SHP77 treated with DMSO at 0.1 percent for 48 hours (cell line): ENCODE results near the gene LPCAT1.
"Not testable (repeated sequence)": the region's sequence is repeated elsewhere in the genome, so short reads cannot be mapped to it uniquely, and the experiment has no call there.

Experiments
- DNase-seq: peaks from one replicate; lab custom pipeline; 2025; lab: John Stamatoyannopoulos, UW

Gene LPCAT1

DNA sequence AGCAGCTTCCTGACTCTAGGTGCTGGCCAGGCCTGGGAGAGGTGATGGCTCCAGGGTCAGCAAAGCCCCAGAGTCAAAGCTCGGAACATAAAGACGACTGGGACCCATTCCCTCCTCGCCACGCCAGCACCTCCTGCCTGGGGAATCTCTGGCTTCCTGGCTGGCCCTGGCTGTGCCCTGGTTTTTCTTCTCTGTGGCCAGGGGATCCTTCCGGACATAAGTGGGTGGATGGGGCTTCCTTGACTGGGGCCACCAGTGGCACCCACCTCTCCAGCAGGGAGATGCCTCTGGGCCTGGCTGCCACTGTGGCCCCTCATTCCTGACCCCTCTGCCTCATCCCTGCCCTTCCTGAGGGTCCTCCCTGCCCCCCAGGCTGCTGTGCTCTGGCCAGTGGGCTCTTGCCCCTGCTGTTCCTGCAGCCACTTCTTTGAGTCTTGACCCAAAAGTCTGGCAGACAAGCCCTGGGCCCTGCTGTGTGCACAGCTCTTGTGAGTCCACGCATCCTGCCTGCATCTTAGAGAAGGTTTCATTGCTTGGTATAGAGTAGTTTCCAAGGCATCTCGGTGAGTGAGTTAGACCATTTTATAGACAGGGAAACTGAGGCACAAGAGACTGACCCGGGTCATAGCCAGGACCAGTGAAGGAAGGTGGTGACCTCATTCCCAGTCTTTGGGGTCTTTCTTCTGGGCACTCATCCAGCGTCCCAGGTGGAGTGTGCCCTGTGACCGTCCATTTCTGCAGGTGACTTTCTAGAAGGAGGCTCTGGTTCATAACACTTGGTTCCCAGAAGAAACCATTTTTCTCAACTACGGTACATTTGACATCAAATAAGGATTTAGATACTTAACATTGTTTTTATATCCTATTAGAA, 17.3 kb upstream of the LPCAT1 start:
- DNase-seq: no peak

DNA sequence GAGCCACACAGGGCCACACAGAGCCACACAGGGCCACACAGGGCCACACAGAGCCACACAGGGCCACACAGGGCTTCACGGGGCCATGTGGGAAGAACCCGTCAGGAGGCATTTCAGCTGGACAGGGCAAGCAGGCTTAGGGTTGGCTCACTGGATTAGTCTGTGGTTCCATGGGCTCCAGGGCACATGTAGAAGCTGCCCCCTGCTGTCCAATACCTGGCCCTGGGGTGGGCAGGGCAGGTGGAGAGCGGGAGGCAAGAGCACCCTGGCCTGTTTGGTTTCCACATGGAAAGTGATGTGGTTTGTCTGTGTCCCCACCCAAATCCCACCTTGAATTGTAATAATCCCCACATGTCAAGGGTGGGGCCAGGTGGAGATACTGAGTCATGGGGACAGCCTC, 16.4 kb upstream of the LPCAT1 start:
- DNase-seq: no peak

DNA sequence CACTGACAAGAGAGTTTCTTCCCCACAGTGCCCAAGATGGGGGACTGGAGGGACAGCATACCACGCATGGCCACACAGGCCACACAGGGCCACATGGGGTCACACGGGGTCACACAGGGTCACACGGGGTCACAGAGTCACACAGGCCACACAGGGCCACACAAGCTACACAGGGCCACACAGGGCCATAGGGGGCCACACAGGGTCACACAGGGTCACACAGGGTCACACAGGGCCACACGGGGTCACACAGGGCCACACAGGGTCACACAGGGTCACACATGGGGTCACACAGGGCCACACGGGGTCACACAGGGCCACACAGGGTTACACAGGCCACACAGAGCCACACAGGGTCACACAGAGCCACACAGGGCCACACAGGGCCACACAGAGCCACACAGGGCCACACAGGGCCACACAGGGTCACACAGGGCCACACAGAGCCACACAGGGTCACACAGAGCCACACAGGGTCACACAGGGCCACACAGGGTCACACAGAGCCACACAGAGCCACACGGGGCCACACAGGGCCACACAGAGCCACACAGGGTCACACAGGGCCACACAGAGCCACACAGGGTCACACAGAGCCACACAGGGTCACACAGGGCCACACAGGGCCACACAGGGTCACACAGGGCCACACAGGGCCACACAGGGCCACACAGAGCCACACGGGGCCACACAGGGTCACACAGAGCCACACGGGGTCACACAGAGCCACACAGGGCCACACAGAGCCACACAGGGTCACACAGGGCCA, 15.8 kb upstream of the LPCAT1 start:
- DNase-seq: not testable (repeated sequence)

DNA sequence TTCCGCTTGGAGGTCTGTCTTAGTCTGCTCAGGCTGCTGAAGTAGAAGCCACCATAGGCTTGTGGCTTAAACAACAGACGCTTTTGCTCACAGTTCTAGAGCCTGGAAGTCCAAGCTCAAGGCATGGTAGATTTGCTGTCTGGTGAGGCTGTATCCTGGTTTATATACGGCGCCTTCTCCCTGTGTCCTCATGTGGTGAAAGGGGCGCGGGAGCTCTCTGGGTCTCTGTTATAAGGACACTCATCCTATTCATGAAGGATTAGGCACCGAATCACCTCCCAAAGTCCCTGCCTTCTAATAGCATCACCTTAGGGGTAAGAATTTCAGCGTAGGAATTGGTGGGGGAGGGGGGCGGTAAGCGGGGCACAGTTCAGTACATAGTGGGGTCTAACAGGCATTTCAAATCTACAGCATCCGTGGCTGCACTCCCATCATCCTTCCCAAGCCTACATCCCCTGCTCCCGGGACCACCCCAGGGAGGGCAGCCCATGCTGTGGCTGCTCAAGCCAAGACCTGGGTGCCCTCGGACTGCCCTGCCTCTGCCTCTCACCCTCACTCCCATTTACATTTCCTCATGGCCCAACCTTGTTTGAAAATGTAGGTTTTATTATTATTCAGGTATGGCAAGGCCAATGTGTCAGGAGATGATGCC, 15.1 kb upstream of the LPCAT1 start:
- DNase-seq: no peak

DNA sequence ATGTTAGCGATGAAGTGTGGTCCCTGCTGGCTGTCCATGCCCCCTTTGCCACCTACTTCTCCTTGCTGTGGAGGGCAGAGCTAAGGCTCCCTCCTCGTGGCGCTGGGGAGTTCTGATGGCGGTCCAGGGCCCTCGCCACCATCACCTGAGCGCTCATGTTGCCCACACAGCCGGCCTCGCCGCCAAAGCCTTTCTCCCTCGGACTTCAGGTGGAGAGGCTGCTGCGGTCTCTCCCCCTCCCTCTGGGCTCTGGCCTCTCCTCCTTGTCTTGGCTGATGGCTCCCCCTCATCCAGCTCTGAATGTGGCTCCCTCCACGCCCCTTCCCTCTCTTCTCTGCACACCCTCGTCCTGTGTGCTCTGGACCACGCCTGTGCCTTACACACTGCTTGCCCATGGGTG, 14.5 kb upstream of the LPCAT1 start:
- no peak for DNase-seq

DNA sequence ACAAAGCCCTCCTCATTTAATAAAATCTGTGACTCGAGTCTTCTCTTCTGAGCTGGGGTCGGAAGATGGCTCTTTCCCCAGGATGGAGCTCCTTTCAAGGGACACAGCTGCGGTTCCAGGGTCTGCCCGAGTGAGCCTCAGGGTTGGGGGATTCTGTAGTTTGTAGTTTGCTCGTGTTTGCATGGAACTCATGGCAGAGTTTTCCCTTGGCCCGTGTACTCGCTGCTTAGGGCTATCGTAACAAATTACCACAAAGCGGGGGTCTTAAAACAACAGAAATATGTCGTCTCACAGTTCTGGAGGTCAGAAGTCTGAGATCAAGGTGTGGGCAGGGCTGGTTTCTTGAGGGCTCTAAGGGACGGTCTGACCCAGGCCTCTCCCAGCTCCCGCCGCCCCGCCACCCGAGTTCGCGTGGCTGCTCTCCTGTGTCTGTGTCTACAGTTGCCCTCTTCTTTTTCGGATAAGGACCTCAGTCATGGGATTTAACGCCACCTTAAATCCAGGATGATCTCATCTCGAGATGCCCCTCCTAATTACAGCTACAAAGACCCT, 13.9 kb upstream of the LPCAT1 start:
- DNase-seq: no peak

GRCh38 chr5:1536871-1537602, 13.3 kb upstream of the LPCAT1 start:
- DNase-seq: no peak

DNA sequence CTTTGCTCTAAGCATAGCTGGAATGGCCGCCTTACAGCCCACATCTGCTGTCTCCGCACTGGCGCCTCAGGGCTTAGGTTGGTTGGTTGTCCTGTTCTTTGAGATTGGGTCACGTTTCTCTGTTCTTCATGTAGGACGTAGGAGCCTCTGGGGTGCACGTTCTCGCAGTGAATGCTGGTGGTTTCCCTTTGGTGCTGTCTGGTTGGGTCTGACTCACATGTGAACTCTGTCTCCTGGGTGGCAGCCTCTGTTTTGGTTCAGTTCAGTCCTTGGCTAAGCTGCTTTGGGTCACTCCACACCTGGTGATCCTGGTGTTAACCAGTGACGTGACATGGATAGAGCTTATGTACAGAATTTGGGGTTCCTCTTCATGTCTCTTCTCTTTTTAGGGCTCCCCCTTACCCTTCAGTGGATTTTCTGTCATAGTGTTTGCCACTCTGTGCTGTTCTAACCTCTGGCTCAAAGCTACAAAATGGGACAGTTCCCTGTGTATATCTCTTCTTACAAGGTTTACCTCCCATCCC, 12.6 kb upstream of the LPCAT1 start:
- DNase-seq: no peak

- no peak for DNase-seq
These were observed 11.9 kb upstream of the LPCAT1 start for GRCh38 chr5:1535646-1536045.

GRCh38 chr5:1532384-1532783, 8.6 kb upstream of the LPCAT1 start:
- no peak for DNase-seq

GRCh38 chr5:1529498-1529897, 5.7 kb upstream of the LPCAT1 start:
- no peak for DNase-seq

DNA sequence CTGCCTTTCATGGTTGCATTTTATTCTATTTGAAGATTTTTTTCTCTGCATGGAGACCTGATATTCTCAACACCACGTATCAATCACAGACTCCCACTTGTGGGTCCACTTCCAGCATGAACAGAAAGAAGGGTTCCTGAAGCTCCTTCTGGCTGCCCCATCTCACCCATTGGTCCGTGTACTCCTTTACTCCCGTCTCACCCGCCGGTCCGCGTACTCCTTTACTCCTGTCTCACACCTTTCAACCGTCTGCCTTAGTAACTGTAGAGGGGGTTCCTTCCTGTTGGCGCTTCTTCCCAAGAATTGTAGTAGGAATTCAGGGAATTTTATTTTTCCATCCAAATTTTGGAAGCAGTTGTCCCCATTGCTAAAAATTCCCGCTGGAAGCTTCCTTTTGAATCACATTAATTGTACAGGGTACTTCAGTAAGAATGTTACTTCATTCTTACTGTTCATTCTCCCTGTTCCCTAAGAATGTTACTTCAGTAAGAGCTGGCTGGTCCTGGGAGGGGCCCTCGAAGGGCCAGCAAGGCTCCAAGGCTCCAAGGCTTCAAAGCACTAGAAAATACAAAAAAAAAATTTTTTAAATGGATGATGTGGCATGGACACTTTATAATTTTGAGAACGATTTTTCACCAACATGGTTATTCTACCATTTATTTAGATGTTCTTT, 3.9 kb upstream of the LPCAT1 start:
- DNase-seq: no peak

GRCh38 chr5:1526681-1527131, 2.9 kb upstream of the LPCAT1 start:
- DNase-seq: no peak

DNA sequence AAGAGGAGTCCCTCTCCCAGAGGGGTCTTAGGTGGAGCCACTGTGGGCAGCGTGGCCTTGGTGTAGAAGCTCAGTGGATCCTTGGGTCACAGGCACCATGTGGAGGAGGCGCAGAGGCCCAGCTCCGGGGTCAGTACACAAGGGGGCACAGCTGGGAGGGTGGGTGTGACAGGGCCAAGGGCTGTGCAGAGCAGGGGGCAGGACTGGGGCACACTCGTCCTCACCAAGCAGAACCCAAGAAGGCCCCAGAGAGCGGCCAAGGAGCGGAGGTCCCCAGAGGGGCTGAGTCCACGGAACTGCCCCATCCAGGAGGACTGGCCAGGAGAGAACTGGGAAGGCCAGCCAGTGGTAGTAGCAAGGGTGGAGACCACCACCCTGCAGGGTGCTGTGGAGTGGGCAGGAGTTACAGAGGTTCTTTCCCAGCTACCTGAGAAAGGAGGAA, 2.5 kb upstream of the LPCAT1 start:
- DNase-seq: no peak

GRCh38 chr5:1525624-1526189, 1.9 kb upstream of the LPCAT1 start:
- no peak for DNase-seq

DNA sequence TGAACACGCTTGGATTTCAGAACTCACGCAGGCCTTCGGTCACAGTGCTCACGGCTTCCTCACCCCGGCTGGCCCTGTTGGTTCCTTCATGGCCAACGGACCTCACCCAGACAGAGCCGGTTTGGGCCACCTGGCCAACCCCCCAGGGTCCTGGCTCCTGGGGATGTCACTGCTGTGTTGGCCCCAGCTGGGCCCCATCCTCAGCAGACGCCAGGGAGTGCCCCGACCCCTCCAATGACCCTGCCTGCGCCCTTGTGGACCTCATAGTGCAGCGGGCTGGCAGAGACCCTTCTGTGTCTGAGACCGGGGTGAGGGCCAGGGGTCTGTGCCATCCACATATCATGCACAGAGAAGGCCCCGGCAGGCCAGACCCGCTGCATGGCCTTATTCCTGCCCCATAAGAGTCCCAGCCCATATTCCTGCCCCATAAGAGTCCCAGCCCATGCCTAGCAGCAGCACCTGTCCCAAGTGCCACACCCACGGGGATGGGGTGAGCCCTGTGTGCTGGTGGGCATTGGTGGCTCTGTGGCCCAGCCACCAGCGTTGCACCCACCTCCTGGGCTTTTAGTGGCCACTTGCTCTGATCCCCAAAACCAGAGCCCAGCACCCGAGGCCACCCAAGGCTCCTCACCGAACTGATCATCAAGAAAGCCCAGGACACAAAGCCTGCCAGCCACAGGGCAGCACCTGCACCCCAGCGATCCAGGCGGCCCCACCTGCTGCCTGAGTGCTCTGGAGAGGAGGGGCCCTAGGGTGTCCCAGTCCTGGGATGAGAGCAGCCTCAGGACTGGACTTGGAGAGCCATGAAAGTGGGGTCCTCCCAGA, 1.3 kb upstream of the LPCAT1 start:
- no peak for DNase-seq

DNA sequence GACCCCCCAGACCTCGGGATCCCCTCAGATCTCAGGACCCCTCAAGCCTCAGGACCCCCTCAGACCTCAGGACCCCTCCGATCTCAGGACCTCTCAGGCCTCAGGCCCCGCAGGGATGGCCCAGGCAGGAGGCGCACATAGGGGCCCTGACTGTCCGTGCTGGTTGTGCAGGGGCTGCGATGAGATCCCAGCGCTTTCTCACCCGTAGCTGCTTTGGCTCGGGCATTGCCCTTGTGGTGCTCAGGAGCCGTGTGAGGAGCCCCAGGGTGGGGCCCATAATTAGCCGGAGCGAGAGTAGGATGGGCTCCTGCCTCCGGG, 680 bp upstream of the LPCAT1 start:
- DNase-seq: no peak

- DNase-seq: no peak
These were observed 324 bp downstream of the LPCAT1 start for GRCh38 chr5:1523480-1523792.

DNA sequence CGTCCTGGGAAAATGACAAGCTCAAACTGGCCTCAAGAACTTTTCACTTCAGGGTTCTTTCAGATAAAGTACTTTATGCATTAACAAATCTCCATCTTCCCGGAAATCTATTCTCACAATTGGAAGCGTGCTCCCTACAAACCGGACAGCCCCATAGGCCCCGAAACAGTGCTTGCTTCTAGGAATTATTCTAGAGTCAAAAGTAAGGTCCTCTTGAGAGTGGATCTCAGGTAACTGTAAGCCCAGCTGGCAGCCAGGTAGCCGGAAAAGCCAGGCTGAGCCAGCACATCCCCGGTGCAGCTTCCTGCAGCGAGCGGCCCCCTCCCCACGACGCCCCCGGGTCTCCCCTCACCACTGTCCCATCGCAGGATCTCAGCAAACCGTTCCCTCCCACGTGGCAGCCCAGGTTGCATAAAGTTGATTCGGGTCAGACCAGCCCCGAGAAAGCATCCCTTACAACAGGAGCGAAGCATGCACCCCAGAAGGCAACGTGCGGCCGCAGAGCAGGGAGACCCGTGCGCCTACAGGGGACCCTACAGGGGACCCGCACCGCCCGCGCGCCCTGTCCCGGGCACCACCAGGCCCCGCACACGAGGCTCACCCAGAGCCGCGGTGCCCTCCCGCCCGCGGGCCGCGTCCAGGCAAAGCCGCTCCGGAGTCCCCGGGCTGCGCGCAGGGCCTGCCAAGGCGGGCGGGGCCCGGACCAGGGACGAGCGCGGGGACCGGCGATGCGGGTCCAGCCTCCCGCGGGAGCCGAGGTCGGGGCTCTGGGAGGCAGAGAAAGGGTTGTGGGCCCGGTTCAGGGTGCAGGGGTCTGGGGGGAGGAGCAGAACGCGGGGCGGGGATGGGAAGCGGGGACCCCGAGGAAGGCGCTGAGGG, 920 bp downstream of the LPCAT1 start:
- DNase-seq: no peak
